SK-N-SH (cell line): ENCODE results near the gene NUP188.

Source experiments
- MXI1 ChIP-seq: IDR thresholded peaks from 2 replicates; pipeline ENCODE4 v1.6.1; 2012; ENCODE audit warnings: mild to moderate bottlenecking, low read depth, low read length, improper control_type of control experiment
- NFIC ChIP-seq: IDR thresholded peaks from 2 replicates; pipeline ENCODE4 v1.4.0; 2012; ENCODE audit warnings: borderline replicate concordance
- SIN3A ChIP-seq: IDR thresholded peaks from 2 replicates; pipeline ENCODE4 v1.6.1; 2012; ENCODE audit warnings: low read depth, mild to moderate bottlenecking, low read length, moderate library complexity, borderline replicate concordance
- TF ChIP-seq, protein P1 (sequence below): fragments of 200-600 bp; sonication (generic); IDR thresholded peaks from 2 replicates; pipeline ENCODE4 v1.6.1; 2017; ENCODE audit warnings: antibody characterized with exemption, mild to moderate bottlenecking, moderate library complexity

DNA sequence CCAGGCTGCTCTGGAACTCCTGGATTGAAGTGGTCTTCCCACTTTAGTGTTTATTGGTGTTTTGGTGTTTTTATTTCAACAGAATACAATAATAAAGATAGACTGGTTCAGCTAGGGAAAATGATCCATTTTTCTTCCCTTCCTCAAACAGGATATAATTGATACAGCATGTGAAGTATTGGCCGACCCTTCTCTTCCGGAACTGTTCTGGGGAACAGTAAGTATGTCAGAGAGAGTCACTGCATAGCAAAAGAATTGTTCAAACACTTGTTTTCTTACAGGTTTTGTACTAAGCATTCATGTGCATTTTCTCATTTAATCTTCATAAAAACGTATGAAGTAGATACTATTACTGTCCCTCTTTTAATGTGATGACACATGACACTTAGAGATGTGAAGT, 31.6 kb downstream of the NUP188 start:
- TF ChIP-seq, protein P1, sequence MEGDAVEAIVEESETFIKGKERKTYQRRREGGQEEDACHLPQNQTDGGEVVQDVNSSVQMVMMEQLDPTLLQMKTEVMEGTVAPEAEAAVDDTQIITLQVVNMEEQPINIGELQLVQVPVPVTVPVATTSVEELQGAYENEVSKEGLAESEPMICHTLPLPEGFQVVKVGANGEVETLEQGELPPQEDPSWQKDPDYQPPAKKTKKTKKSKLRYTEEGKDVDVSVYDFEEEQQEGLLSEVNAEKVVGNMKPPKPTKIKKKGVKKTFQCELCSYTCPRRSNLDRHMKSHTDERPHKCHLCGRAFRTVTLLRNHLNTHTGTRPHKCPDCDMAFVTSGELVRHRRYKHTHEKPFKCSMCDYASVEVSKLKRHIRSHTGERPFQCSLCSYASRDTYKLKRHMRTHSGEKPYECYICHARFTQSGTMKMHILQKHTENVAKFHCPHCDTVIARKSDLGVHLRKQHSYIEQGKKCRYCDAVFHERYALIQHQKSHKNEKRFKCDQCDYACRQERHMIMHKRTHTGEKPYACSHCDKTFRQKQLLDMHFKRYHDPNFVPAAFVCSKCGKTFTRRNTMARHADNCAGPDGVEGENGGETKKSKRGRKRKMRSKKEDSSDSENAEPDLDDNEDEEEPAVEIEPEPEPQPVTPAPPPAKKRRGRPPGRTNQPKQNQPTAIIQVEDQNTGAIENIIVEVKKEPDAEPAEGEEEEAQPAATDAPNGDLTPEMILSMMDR, result no peak
- TF ChIP-seq SIN3A, result no peak
- TF ChIP-seq NFIC, result no peak
- TF ChIP-seq MXI1, result no peak
